Activated T-cell treated with anti-CD3 and anti-CD28 coated beads, Interleukin-2, amount 50 U/mL, for 24 hours (primary cell): ENCODE data around the gene ADGRV1.

Source experiments
- DNase-seq: peaks from one replicate; pipeline ENCODE4 v3.0.0-alpha.2; 2020
- H3K27ac Mint-ChIP-seq: 2 replicates; pipeline ENCODE4 v1.8.0; 2020; ENCODE audit warnings: mild to moderate bottlenecking, mixed read lengths
- H3K27me3 Mint-ChIP-seq: 2 replicates; pipeline ENCODE4 v1.8.0; 2020; ENCODE audit warnings: mixed read lengths
- H3K36me3 Mint-ChIP-seq: 2 replicates; pipeline ENCODE4 v1.8.0; 2020; ENCODE audit warnings: low read depth, mixed read lengths
- H3K4me1 Mint-ChIP-seq: 2 replicates; pipeline ENCODE4 v1.8.0; 2020; ENCODE audit warnings: low read depth, mixed read lengths
- H3K4me3 Mint-ChIP-seq: 2 replicates; pipeline ENCODE4 v1.8.0; 2020; ENCODE audit warnings: mild to moderate bottlenecking, moderate library complexity, mixed read lengths
- H3K9me3 Mint-ChIP-seq: 2 replicates; pipeline ENCODE4 v1.8.0; 2020; ENCODE audit warnings: mixed read lengths

The ADGRV1 gene

DNA sequence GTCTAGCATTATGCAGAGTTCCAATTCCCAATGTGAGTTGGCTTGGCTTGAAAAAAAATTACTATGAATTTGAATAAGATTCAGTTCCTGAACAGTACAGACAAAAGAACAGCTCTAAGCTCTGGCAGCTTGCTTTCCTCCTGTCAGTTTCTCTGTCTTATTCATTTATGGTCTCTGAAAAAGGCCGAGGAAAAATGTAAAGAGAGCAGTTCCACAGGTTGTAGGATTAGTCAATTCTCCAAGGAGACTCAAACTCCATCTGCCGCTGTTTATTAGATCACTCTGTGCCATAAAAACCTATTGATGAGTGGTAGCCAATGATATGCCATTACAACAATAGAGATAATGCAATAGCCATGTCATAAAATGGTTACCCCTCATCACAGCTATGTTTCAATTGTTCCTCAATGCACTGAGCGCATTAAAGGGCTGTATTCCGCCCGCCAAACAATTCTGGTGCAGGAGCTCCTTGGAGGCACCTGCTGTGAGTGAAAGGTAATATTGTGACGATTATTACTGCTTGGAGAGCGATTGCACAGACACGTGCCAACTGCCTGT is 636.3 kb downstream of the ADGRV1 start:
- Mint-ChIP-seq H3K27me3 (peaks cover 18% of the 10 kb centered on the region), H3K4me1 (peaks cover 4% of the 10 kb centered on the region), H3K4me3 (no peak overlapping the region), H3K9me3 (no peaks in the 10 kb centered on the region), H3K27ac (no peak overlapping the region), H3K36me3 (no peaks in the 10 kb centered on the region)
- DNase-seq, result no peak

DNA sequence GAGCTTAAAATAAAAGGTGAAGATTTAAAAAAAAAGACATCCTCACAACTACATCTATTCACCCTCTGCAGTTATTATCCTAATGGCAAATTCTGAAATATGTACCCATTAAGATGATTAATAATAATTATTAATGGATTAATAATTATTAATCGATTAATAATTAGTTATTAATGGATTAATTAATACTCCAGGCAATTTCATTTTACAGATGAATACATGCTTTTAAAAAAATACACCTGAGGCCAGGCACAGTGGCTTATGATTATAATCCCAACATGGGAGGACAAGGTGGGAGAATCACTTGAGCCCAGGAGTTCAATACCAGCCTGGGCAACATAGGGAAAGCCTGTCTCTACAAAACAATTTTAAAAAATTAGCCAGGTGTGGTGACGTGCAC is 642.1 kb downstream of the ADGRV1 start:
- Mint-ChIP-seq H3K36me3 (no peaks in the 10 kb centered on the region), H3K4me3 (no peak overlapping the region)

DNA sequence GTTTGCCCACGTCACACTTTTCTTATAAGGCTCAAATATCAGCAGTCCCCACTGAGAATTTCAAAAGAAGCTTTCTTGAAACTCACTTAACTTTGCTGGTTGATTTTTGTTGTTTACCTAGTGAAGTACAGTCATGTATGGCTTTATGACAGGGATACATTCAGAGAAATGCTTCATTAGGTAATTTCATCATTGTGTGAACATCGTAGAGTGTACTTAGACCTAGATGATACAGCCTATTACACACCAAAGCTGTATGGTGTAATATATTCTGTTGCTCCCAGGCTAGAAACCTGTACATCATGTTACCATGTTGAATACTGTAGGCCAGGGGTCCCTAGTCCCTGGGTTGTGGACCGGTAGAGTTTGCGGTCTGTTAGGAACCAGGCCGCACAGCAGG is 647.5 kb downstream of the ADGRV1 start:
- no peaks in the 10 kb centered on the region for H3K9me3 Mint-ChIP-seq

More for the DNA sequence above, 642.1 kb downstream of the ADGRV1 start:
- Mint-ChIP-seq H3K27me3 (peaks cover 23% of the 10 kb centered on the region), H3K9me3 (no peaks in the 10 kb centered on the region), H3K4me1 (no peaks in the 10 kb centered on the region), H3K27ac (no peak overlapping the region)
- no peak for DNase-seq

DNA sequence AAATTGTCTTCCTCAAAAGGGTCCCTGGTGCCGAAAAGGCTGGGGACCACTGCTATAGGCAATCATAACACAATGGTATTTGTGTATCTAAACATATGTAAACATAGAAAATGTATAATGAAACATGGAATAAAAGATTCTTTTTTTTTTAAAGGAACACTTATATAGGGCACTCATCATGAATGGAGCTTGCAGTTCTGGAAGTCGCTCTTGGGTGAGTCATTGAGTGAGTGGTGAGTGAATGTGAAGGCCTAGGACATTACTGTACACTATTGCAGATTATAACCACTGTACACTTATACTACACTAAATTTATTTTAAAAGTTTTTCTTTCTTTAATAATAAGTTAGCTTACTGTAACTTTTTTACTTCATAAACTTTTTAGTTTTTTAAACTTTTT is 648.1 kb downstream of the ADGRV1 start:
- Mint-ChIP-seq H3K9me3 (no peaks in the 10 kb centered on the region), H3K36me3 (no peaks in the 10 kb centered on the region), H3K4me1 (no peaks in the 10 kb centered on the region), H3K27ac (no peak overlapping the region), H3K27me3 (no peaks in the 10 kb centered on the region), H3K4me3 (no peak overlapping the region)
- no peak for DNase-seq

More for the DNA sequence above, 647.5 kb downstream of the ADGRV1 start:
- Mint-ChIP-seq H3K4me3 (no peak overlapping the region), H3K36me3 (no peaks in the 10 kb centered on the region), H3K27me3 (no peaks in the 10 kb centered on the region), H3K4me1 (no peaks in the 10 kb centered on the region), H3K27ac (no peak overlapping the region)
- no peak for DNase-seq

DNA sequence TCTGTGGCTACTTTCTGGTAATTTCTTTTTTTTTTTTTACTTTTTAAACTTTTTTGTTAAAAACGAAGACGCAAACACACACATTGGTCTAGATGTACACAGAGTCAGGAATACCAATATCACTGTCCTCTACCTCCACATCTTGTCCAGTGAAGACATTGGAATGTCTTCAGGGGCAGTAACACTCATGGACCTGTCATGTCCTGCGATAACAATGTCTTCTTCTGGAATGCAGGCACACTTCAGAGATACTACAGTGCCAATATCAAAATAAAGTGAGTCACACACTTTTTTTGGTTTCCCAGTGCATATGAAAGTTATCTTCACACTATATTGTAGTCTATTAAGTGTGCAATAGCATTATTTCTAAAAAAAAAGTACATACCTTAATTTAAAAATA is 648.7 kb downstream of the ADGRV1 start:
- DNase-seq, result no peak
- no peaks in the 10 kb centered on the region for H3K9me3 Mint-ChIP-seq
- H3K4me3 Mint-ChIP-seq, result no peak overlapping the region
- no peaks in the 10 kb centered on the region for H3K4me1 Mint-ChIP-seq
- H3K36me3 Mint-ChIP-seq, result no peaks in the 10 kb centered on the region
- H3K27ac Mint-ChIP-seq, result no peak overlapping the region
- no peaks in the 10 kb centered on the region for H3K27me3 Mint-ChIP-seq

DNA sequence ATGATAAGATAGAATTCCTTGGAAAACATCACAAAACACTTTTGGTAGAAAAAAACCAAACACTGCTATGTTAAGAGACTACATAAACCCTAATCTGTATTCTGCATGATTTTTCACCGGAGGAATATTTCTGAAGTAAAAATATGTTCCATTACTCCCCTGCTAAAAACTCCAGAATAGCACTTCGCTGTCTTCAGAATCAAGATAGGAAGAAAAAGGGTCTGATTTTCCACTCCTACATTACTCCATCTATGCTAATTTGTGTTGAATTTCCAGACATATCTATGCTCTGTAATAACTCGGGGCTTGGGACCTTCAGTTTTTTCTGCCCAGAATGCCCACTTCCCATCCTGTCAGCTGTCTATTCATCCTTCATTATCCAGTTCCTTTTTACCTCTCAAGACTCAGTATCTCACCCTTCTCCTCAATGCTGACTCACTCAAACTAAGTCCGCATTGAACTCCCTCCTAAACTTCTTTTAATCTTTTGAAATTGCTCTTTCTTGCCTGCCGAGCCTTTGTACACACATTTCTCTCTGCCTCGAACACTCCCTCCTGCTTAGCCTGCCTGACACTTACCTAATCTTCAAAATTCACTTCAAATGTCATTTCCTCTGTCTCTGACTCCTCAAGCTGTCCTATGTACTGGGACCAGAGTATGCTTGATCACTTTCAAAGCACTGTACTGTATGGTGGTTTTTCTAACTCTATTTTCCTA is 653.6 kb downstream of the ADGRV1 start:
- DNase-seq, result no peak
- Mint-ChIP-seq H3K4me3 (no peak overlapping the region), H3K4me1 (no peaks in the 10 kb centered on the region), H3K36me3 (no peaks in the 10 kb centered on the region), H3K27me3 (peaks cover 17% of the 10 kb centered on the region), H3K27ac (no peak overlapping the region), H3K9me3 (no peaks in the 10 kb centered on the region)

DNA sequence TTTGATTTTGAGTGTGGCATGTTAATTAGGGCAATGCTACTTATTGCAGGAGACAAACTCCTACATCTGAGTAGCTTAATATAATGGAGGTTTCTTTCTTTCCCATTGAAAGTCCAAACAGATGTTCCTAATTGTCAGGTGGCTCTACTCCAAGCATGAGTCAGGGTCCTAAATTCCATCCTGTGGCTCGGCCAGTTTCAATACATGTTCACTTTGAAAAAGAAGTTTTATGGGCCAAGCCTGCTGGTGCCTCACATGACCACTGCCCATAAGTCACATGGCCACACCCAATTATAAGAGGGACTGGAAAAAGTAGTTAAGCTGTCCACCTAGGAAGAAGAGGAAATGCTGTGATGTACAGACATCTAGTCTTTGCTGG is 654.1 kb downstream of the ADGRV1 start:
- Mint-ChIP-seq H3K4me1 (no peaks in the 10 kb centered on the region), H3K9me3 (no peaks in the 10 kb centered on the region), H3K27ac (no peak overlapping the region), H3K27me3 (peaks cover 17% of the 10 kb centered on the region), H3K4me3 (no peak overlapping the region), H3K36me3 (no peaks in the 10 kb centered on the region)
- DNase-seq, result no peak
